K562 (cell line): ENCODE results near the gene GPR153. TPM values are rescaled to one million over a fixed set of nuclear protein-coding genes. Genes with fewer than 3 reads are reported as not detected.

ENCODE experiments used
- KDM2B ChIP-seq: fragments of 250-450 bp; sonication (Bioruptor Pico); IDR thresholded peaks from 2 replicates; pipeline ENCODE4 v1.8.0; 2021; ENCODE audit warnings: mild to moderate bottlenecking, moderate library complexity
- LCOR ChIP-seq: sonication (generic); formaldehyde crosslinking; IDR thresholded peaks from 2 replicates; pipeline ENCODE4 v1.8.0; 2022; ENCODE audit warnings: mild to moderate bottlenecking, missing genetic modification reagents
- MAFF ChIP-seq: IDR thresholded peaks from 2 replicates; pipeline ENCODE4 v1.6.1; 2012; ENCODE audit warnings: low read length, improper control_type of control experiment
- SMARCC2 ChIP-seq: fragments of 450-650 bp; IDR thresholded peaks from 2 replicates; pipeline ENCODE4 v1.6.1; 2017; ENCODE audit warnings: antibody characterized with exemption, moderate library complexity, mild to moderate bottlenecking, low read depth
- TBL1XR1 ChIP-seq, 2 experiments: IDR thresholded peaks; 2 replicates each; pipeline ENCODE4 v1.6.1; 2012; ENCODE audit warnings: improper control_type of control experiment in 2 of 2, low read length in 2 of 2, mild to moderate bottlenecking in 1 of 2
- TBP ChIP-seq: optimal IDR thresholded peaks from 2 replicates; pipeline ENCODE3; 2011; ENCODE audit warnings: low read depth, low read length, improper control_type of control experiment
- ZNF354B ChIP-seq: fragments of 250-450 bp; sonication (Bioruptor Pico); IDR thresholded peaks from 2 replicates; pipeline ENCODE4 v1.4.0; 2020
- polyA plus RNA-seq, 8 experiments: library from polyadenylated mRNA; depleted of rRNA in 4 of 8; stranded (reverse) in 5 of 8; unstranded in 3 of 8; fragments of >200 nt; fragmentation: Nextera tagmentation in 2 of 8; fragmentation: Illumina TruSeq in 1 of 8; extraction: Ambion mirVana in 2 of 8; extraction: Trizol in 1 of 8; gene quantifications; 2 replicates each; pipeline versions ENCODE4 v1.2.1 to v1.2.3, GENCODE V29; 2011 to 2014; ENCODE audit warnings: inconsistent platforms in 1 of 8, missing spikeins in 1 of 8
- total RNA-seq, 7 experiments: library from RNA; depleted of rRNA in 6 of 7; stranded (reverse); fragments of >200 nt in 6 of 7; fragmentation: Illumina TruSeq in 2 of 7; extraction: Trizol in 2 of 7; gene quantifications; 2 replicates each; pipeline versions ENCODE4 v1.2.1 to v1.2.3, GENCODE V29; 2011 to 2021; ENCODE audit warnings: low replicate concordance in 1 of 7
- TF ChIP-seq, protein P1 (sequence below), 2 experiments: IDR thresholded peaks; 2 replicates each; pipeline ENCODE4 v1.6.1; 2012; ENCODE audit warnings: improper control_type of control experiment in 2 of 2, low read depth in 2 of 2, low read length in 2 of 2, borderline replicate concordance in 1 of 2
- TF ChIP-seq, protein P2 (sequence below), 2 experiments: IDR thresholded peaks; 2 replicates each; pipeline ENCODE4 v1.6.1; 2011; ENCODE audit warnings: borderline replicate concordance in 1 of 2, control low read depth in 1 of 2, low read depth in 1 of 2, low read length in 1 of 2, mild to moderate bottlenecking in 1 of 2, mixed read lengths in 1 of 2, moderate library complexity in 1 of 2; ENCODE audit not compliant: insufficient read depth in 1 of 2, insufficient read length in 1 of 2, poor library complexity in 1 of 2, severe bottlenecking in 1 of 2; ENCODE audit errors: extremely low read depth in 1 of 2
- TF ChIP-seq, protein P3 (sequence below), 2 experiments: fragments of 250-450 bp in 1 of 2; fragments of 450-650 bp in 1 of 2; sonication (Bioruptor Pico) in 1 of 2; IDR thresholded peaks; 2 replicates each; pipeline versions ENCODE4 v1.6.1 to v1.8.0; 2016 to 2021; ENCODE audit warnings: mild to moderate bottlenecking in 2 of 2, moderate library complexity in 2 of 2, missing compliant biosample characterization in 1 of 2, missing genetic modification characterization in 1 of 2
- TF ChIP-seq, protein P4 (sequence below): sonication (generic); formaldehyde crosslinking; IDR thresholded peaks from 2 replicates; pipeline ENCODE4 v1.8.0; 2022; ENCODE audit warnings: mild to moderate bottlenecking, low read depth, missing genetic modification reagents
- TF ChIP-seq, protein P5 (sequence below): sonication (generic); formaldehyde crosslinking; IDR thresholded peaks from 2 replicates; pipeline ENCODE4 v1.8.0; 2023; ENCODE audit warnings: mild to moderate bottlenecking, missing genetic modification reagents
- TF ChIP-seq, protein P6 (sequence below): fragments of 450-650 bp; formaldehyde crosslinking; IDR thresholded peaks from 2 replicates; pipeline ENCODE4 v1.4.0; 2020; ENCODE audit warnings: mild to moderate bottlenecking, moderate library complexity

Gene GPR153
- total and polyA plus RNA-seq, 9 of the 15 experiments (the other 6 are each of a cell fraction or from before 2014, with no cell fraction given) = 0.01 to 1.5 (median 0.51) TPM

DNA sequence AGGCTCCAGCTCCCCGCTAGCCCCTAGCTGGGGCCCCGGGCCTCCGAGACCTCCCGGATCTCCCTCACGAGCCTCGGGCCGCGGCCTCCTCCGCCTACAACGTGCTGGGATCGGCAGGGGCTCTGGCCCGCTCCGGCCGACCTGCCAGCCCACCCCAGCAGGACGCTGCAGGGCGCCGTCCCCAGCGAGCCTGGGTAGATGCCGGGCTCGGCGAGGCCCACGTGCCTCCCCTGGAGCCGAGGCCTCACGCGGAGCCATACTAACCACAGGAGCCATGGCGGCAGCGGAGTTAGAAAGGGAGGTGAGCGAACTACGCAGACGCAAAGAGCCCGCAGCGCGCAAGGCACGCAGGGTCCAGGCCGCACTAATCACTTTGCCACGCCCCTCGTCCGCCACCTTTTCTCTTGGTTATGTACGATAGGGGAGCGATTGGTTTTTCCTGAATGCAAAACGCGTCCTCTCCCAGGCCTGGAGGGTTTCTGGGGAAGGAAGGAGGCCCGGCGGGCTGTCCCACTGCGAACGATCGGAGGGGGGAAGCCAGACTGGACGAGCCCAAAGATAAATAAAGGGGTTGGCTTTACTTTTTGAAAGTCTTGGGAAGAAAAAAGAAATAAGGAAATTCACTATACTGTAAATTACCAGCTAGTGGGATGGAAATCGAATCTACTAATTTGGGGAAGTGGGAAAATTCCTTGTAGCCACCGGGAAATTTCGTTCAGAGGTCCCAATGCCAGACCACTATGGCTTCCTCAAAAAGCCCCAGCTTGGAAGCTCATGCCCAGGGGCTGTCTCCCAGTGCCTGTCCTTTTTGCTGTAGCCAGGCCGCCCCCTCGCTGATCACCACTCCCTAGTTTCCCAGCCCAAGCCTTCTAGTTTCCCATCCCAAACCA is 61.4 kb downstream of the GPR153 start, which contains the start of gene RPL22 (continued):
- TF ChIP-seq, protein P1, sequence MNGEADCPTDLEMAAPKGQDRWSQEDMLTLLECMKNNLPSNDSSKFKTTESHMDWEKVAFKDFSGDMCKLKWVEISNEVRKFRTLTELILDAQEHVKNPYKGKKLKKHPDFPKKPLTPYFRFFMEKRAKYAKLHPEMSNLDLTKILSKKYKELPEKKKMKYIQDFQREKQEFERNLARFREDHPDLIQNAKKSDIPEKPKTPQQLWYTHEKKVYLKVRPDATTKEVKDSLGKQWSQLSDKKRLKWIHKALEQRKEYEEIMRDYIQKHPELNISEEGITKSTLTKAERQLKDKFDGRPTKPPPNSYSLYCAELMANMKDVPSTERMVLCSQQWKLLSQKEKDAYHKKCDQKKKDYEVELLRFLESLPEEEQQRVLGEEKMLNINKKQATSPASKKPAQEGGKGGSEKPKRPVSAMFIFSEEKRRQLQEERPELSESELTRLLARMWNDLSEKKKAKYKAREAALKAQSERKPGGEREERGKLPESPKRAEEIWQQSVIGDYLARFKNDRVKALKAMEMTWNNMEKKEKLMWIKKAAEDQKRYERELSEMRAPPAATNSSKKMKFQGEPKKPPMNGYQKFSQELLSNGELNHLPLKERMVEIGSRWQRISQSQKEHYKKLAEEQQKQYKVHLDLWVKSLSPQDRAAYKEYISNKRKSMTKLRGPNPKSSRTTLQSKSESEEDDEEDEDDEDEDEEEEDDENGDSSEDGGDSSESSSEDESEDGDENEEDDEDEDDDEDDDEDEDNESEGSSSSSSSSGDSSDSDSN (IDR thresholded peaks at IDR 0.05; ENCODE audit: borderline replicate concordance in 1 of 2, low read depth in 2 of 2, low read length in 2 of 2) = peak; percentile 33 to 80; a peak in 1 of 4 replicates
- TF ChIP-seq TBP = peak; percentile 97
- TF ChIP-seq, protein P2, sequence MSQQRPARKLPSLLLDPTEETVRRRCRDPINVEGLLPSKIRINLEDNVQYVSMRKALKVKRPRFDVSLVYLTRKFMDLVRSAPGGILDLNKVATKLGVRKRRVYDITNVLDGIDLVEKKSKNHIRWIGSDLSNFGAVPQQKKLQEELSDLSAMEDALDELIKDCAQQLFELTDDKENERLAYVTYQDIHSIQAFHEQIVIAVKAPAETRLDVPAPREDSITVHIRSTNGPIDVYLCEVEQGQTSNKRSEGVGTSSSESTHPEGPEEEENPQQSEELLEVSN (IDR thresholded peaks at IDR 0.05; ENCODE audit: borderline replicate concordance in 1 of 2, extremely low read depth in 1 of 2, insufficient read depth in 1 of 2, insufficient read length in 1 of 2, low read depth in 1 of 2, low read length in 1 of 2, poor library complexity in 1 of 2, severe bottlenecking in 1 of 2) = peak; percentile 69 to 74
- TF ChIP-seq, protein P3, sequence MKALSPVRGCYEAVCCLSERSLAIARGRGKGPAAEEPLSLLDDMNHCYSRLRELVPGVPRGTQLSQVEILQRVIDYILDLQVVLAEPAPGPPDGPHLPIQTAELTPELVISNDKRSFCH (CRISPR knock-in tag; IDR thresholded peaks at IDR 0.05) = no peak
- TF ChIP-seq, protein P3 (tag; IDR thresholded peaks at IDR 0.05) = 0 out of 2 replicates have a peak, but pooled peaks have one; percentile 38
- TF ChIP-seq, protein P4, sequence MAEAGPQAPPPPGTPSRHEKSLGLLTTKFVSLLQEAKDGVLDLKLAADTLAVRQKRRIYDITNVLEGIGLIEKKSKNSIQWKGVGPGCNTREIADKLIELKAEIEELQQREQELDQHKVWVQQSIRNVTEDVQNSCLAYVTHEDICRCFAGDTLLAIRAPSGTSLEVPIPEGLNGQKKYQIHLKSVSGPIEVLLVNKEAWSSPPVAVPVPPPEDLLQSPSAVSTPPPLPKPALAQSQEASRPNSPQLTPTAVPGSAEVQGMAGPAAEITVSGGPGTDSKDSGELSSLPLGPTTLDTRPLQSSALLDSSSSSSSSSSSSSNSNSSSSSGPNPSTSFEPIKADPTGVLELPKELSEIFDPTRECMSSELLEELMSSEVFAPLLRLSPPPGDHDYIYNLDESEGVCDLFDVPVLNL (CRISPR knock-in tag) = peak; percentile 76
- TF ChIP-seq KDM2B (CRISPR knock-in tag) = peak; percentile 80; the same call in 1 of the 2 replicates
- TF ChIP-seq, protein P5, sequence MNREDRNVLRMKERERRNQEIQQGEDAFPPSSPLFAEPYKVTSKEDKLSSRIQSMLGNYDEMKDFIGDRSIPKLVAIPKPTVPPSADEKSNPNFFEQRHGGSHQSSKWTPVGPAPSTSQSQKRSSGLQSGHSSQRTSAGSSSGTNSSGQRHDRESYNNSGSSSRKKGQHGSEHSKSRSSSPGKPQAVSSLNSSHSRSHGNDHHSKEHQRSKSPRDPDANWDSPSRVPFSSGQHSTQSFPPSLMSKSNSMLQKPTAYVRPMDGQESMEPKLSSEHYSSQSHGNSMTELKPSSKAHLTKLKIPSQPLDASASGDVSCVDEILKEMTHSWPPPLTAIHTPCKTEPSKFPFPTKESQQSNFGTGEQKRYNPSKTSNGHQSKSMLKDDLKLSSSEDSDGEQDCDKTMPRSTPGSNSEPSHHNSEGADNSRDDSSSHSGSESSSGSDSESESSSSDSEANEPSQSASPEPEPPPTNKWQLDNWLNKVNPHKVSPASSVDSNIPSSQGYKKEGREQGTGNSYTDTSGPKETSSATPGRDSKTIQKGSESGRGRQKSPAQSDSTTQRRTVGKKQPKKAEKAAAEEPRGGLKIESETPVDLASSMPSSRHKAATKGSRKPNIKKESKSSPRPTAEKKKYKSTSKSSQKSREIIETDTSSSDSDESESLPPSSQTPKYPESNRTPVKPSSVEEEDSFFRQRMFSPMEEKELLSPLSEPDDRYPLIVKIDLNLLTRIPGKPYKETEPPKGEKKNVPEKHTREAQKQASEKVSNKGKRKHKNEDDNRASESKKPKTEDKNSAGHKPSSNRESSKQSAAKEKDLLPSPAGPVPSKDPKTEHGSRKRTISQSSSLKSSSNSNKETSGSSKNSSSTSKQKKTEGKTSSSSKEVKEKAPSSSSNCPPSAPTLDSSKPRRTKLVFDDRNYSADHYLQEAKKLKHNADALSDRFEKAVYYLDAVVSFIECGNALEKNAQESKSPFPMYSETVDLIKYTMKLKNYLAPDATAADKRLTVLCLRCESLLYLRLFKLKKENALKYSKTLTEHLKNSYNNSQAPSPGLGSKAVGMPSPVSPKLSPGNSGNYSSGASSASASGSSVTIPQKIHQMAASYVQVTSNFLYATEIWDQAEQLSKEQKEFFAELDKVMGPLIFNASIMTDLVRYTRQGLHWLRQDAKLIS (CRISPR knock-in tag) = peak; percentile 92; the same call in 1 of the 2 replicates
- no peak for TF ChIP-seq SMARCC2
- TF ChIP-seq ZNF354B (CRISPR knock-in tag) = no peak
- TF ChIP-seq TBL1XR1 (IDR thresholded peaks at IDR 0.05; ENCODE audit: low read length in 2 of 2) = peak in 1 of 2 experiments; percentile 74; a peak in 1 of 4 replicates
- TF ChIP-seq MAFF = peak; percentile 74
- TF ChIP-seq, protein P6, sequence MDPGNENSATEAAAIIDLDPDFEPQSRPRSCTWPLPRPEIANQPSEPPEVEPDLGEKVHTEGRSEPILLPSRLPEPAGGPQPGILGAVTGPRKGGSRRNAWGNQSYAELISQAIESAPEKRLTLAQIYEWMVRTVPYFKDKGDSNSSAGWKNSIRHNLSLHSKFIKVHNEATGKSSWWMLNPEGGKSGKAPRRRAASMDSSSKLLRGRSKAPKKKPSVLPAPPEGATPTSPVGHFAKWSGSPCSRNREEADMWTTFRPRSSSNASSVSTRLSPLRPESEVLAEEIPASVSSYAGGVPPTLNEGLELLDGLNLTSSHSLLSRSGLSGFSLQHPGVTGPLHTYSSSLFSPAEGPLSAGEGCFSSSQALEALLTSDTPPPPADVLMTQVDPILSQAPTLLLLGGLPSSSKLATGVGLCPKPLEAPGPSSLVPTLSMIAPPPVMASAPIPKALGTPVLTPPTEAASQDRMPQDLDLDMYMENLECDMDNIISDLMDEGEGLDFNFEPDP (CRISPR knock-in tag) = peak; percentile 52; the same call in 1 of the 2 replicates
- peak; percentile 88 for TF ChIP-seq LCOR (CRISPR knock-in tag)
